ENCODE results near the gene GPX1.

GPX1 gene

DNA sequence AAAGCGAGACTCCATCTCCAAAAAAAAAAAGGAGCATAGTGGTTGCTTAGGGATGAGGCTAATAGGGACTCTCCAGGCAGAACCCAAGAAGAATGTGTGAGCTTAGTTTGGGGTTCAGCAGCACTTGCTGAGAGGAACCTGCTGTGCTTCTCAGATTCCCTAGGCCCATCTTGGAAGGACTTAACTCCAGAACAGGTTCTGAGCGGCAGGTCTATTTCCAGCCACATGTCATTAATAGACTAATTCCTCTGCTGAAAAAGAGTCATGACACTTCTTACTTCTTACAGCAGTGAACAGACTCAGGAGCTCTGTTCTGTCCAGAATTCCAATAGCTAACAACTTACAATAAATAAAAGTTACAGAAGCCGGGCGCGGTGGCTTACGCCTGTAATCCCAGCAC lies 31.1 kb upstream of the GPX1 start:
- TF ChIP-seq, protein P1, sequence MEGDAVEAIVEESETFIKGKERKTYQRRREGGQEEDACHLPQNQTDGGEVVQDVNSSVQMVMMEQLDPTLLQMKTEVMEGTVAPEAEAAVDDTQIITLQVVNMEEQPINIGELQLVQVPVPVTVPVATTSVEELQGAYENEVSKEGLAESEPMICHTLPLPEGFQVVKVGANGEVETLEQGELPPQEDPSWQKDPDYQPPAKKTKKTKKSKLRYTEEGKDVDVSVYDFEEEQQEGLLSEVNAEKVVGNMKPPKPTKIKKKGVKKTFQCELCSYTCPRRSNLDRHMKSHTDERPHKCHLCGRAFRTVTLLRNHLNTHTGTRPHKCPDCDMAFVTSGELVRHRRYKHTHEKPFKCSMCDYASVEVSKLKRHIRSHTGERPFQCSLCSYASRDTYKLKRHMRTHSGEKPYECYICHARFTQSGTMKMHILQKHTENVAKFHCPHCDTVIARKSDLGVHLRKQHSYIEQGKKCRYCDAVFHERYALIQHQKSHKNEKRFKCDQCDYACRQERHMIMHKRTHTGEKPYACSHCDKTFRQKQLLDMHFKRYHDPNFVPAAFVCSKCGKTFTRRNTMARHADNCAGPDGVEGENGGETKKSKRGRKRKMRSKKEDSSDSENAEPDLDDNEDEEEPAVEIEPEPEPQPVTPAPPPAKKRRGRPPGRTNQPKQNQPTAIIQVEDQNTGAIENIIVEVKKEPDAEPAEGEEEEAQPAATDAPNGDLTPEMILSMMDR (IDR thresholded peaks at IDR 0.05; ENCODE audit: low read length, missing control alignments): no peak
- no peak overlapping the region for H3K4me3 ChIP-seq (replicated peaks; ENCODE audit: low read depth, low read length)
- DNase-seq (ENCODE audit: low read depth): no peak

DNA sequence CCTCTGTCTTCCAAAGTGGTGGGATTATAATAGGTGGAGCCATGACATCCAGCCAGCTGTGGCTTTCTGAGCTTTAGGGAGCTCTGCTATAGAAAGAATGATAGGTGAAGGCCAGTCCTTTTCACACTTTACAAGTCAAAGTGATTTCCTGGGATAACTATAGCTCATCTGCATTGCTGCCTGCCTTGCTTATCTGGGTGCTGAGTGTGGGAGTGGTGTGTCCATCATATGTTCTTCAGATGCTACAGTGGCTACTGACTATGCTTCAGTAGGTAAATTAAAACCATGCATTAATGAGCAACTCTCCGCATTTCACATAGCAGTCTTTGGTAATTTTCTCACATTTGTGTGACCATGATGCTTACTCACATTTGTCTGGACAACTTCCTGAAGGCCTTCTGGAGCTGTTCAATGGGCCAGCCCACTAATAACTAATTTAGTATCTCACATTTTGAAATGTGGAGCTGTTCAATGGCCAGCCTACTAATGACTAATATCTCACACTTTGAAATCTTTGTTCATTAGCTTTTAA lies 30.2 kb upstream of the GPX1 start:
- H3K4me3 ChIP-seq (replicated peaks; ENCODE audit: low read depth, low read length): no peak overlapping the region
- TF ChIP-seq, protein P1 (IDR thresholded peaks at IDR 0.05; ENCODE audit: low read length, missing control alignments): no peak
- DNase-seq (ENCODE audit: low read depth): no peak

DNA sequence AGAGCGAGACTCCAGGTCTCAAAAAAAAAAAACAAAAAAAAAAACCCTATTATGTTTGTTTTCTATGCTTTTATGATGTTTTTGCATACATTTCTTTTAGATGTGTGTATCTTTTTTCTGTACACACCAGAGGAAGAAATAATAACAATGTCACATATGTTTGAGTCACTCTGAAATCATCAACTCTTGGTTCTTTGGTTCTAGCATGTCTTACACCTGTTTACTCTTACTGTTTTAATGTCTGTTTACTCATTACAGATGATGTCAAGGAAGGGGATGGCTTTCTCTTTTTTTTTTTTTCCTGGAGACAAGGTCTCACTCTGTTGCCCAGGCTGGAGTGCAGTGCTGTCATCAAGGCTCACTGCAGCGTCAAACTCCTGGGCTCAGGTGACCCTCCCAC lies 29.6 kb upstream of the GPX1 start:
- no peak for DNase-seq (ENCODE audit: low read depth)
- H3K4me3 ChIP-seq (replicated peaks; ENCODE audit: low read depth, low read length): no peak overlapping the region
- TF ChIP-seq, protein P1 (IDR thresholded peaks at IDR 0.05; ENCODE audit: low read length, missing control alignments): no peak

DNA sequence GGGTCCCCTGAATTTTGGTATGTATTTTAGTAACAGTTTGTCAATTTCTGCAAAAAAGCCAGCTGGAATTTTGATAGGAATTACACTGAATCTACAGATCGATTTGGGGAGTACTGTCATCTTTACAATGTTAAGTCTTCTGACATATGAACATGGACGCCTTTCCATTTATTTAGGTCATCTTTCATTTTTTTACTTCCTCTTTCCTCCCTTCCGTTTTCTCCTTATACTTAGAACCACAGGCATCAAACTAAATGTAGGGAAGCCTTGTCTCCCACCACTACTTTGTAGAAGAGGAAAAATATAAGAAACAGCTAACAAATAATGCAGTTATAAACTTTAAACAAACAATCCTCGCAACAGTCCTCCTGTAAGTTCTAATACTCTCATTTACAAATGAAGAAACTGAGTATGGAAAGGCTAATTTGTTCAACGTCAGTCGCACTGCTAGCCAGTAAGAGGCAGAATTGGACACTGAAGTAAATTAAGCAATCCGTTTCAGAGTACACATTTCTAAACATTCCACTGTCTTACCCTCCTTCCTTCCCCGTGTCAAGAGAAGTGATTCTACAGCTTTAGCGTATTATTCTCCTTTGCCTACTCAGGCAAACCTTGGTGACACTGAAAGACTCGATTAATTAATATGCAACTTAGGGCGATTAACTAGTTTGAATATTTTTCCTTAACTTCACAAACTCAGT lies 28.1 kb upstream of the GPX1 start:
- TF ChIP-seq, protein P1 (IDR thresholded peaks at IDR 0.05; ENCODE audit: low read length, missing control alignments): no peak
- no peak overlapping the region for H3K4me3 ChIP-seq (replicated peaks; ENCODE audit: low read depth, low read length)
- DNase-seq (ENCODE audit: low read depth): no peak

DNA sequence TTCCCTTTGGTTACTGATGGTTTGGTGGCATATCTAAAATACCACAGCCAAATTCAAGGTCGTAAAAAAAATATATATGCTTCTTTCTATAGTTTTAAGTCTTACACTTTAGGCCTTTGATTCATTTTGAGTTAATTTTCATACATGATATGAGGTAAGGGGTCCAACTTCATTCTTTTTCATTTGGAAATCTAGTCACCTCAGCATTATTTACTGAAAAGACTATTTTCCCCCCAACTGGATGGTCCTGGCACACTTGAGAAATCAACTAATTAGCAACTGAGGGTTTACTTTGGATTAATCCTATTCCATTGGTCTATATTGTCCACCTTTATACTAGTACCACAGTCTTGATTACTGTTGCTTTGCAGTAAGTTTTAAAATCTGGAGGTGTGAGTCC lies 27.5 kb upstream of the GPX1 start:
- TF ChIP-seq, protein P1 (IDR thresholded peaks at IDR 0.05; ENCODE audit: low read length, missing control alignments): no peak
- DNase-seq (ENCODE audit: low read depth): no peak
- no peak overlapping the region for H3K4me3 ChIP-seq (replicated peaks; ENCODE audit: low read depth, low read length)

DNA sequence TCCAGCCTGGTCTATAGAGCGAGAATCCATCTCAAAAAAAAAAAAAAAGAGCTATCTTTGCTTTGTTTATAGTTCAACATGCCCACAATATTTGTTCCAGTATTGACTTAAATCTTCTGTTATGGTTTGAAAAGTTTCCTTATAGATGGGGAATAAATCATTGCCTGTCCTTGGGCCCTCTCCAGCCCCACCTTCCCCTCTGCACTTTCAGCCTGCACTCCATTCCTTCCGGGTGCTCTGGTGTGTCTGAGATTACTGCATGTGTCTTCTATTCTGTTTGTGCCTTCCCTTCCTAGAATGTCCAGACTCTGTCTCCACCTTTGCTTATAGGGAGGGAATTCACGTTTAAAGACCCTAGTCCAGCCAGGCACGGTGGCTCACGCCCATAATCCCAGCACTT lies 25.2 kb upstream of the GPX1 start:
- TF ChIP-seq, protein P1 (IDR thresholded peaks at IDR 0.05; ENCODE audit: low read length, missing control alignments): no peak
- H3K4me3 ChIP-seq (replicated peaks; ENCODE audit: low read depth, low read length): no peak overlapping the region
- no peak for DNase-seq (ENCODE audit: low read depth)
